ENCODE results near the gene TAB2.

GRCh38 chr6:149428606-149429005 lies 111.1 kb downstream of the TAB2 start:
- TF ChIP-seq EP300 (IDR thresholded peaks at IDR 0.05), result no peak
- TF ChIP-seq, protein P1, sequence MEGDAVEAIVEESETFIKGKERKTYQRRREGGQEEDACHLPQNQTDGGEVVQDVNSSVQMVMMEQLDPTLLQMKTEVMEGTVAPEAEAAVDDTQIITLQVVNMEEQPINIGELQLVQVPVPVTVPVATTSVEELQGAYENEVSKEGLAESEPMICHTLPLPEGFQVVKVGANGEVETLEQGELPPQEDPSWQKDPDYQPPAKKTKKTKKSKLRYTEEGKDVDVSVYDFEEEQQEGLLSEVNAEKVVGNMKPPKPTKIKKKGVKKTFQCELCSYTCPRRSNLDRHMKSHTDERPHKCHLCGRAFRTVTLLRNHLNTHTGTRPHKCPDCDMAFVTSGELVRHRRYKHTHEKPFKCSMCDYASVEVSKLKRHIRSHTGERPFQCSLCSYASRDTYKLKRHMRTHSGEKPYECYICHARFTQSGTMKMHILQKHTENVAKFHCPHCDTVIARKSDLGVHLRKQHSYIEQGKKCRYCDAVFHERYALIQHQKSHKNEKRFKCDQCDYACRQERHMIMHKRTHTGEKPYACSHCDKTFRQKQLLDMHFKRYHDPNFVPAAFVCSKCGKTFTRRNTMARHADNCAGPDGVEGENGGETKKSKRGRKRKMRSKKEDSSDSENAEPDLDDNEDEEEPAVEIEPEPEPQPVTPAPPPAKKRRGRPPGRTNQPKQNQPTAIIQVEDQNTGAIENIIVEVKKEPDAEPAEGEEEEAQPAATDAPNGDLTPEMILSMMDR (IDR thresholded peaks at IDR 0.05), result no peak
- TF ChIP-seq POLR2AphosphoS5 (IDR thresholded peaks at IDR 0.05), result no peak
- no peak for TF ChIP-seq POLR2A (IDR thresholded peaks at IDR 0.05; ENCODE audit: low read depth)

Data from esophagus muscularis mucosa (tissue), 4 donors.